ENCODE measurements around the gene RNF223.
"Not testable (repeated sequence)": the region's sequence is repeated elsewhere in the genome, so short reads cannot be mapped to it uniquely, and the experiment has no call there.

Gene RNF223

DNA sequence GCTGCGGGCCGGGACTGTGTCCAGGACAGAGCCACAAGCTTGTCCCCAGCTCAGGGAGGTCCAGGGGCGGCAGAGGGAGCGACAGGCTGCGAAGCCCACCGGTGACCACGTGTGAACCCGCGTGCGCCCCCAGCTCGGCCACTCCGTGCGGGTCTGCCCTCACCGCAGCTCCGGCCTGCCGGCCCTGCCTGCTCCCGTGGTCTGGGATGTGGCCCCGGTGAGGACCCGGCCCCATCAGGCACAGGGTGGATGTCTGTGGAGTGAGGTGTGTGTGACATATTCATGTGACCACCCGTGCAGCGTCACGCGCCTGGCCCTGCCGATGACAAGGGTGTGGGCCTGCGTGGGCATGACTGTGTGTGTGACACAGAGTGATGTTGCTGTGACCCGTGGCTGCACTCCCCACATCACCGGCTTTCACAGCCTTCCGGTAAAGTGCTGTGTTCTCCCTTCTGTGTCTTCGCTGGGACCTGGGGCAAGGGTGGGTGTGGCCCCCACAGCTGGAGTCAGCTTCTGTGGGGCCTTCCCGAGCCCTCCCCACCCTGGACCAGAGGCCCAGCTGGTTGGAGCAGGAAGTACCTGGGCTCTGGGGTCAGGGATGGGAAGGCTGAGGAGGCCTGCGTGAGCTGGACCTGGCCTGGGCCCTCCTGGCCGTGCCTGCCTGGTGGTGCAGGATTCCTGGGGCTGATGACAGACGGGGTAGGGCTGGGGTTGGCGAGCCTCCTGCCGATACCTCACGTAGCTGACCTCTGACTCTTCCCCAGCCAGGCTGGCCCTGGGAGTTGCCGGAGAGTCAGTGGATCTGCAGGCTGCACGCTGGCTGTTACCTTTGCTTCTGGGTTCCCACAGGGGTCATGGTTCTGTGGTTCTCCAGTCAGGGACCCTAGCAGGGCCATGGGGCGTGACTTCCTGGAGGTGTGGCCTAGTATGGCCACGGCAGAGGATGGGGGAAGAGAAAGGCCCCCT is 4.1 kb downstream of the RNF223 start:
- DNase-seq: no peak

DNA sequence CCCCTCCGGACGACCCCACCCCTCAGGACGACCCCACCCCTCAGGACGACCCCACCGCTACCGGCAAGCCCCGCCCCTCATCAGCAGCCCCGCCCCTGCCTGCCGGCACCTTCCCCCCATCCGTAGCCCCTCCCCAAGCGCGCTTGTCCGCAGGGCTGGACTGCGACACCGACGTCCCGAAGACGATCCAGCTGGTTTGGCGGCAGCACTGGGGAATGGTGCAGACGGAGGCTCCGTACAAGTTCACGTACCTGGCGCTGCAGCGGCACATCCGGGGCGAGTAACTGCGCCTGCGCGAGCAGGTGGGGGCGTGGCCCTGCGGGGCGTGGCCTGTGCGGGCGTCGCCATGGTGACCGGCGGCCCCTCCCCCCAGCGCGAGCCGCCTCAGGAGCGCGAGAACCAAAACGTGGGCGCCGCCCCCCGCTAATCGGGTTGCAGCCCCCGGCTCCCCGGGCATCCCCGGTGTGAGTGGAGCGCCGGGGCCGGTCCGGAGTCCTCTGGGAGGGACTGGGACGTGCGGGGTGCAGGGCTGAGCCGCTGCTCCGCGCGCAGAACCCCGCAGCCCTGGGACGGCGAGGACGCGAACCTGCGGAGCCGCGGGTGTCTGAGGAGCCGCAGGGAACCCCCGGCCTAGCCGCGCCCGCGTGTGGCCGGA is 4.9 kb downstream of the RNF223 start:
- peak; percentile 51 for DNase-seq

DNA sequence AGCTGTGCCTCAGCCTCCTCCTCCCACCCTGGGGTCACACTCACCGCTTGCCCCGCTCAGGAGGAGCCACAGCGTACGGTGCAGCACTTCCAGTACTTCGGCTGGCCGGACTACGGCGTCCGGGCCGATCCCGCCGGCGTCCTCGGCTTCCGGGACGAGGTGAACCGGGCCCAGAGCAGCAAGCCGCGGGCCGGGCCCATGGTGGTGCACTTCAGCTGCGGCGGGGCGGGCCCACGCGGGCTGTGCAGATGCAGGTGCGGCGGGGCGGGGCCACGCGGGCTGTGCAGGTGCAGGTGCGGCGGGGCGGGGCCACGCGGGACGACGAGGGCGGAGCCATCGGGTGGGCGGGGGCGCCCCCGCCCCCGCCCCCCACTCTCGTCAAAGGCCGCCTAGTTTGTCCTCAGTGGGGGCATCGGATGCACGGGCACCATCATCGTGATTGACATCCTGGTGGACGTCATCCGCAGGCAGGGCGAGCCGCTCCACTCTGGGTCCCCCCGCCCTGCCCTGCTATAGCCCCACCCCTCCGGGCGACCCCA is 5.5 kb downstream of the RNF223 start:
- peak; percentile 46 for DNase-seq

DNA sequence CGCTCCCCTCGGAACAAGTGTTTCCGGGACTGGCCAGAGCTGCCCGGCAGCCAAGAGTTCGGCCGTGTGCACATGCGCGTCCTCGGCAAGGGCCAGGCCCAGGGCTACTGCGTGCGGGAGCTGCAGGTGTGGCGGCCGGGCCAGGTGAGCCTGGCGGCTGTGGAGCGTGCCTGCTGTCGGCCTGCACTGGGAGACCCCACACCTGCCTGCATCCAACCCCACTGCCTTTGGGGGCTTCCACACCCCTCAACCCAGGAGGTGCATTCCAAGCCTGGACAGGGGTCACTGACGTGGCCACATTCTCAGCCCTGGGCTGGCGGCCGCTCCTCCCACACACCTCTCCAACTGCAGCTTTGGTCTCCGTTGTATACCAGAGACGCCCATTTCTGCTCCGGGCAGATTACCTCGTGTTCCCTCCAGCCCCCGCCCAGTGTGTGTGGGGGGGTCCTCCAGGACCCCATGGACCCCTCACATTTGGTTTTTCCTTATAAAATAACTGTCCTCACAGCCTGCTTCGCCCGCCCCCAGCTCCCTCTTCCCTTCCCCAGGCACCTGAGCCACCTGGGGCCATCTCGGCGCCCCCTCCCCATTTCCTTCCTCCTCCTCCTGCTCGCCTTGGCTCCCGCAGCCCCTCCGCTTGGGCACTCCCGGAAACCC is 6.1 kb downstream of the RNF223 start:
- peak; percentile 18 for DNase-seq

DNA sequence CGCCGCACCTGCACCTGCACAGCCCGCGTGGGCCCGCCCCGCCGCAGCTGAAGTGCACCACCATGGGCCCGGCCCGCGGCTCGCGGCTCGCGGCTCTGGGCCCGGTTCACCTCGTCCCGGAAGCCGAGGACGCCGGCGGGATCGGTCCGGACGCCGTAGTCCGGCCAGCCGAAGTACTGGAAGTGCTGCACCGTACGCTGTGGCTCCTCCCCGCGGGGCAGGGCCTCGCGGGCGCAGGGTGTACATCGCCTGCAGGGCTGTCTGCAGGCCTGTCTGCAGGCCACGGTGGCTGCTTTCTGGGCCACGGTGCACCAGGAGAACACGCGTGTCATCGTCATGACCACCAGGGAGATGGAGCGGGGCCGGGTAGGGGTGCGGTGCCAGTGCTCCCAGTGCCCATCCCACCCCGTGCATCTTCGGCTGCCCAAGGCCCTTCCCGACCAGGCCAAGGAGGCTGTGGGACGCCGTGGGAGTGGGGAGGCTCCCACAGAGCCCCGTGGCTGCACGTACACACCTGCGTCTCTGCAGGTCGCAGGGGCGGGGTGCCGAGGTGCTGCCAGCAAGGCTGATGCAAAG is 6.7 kb downstream of the RNF223 start:
- DNase-seq: no peak

DNA sequence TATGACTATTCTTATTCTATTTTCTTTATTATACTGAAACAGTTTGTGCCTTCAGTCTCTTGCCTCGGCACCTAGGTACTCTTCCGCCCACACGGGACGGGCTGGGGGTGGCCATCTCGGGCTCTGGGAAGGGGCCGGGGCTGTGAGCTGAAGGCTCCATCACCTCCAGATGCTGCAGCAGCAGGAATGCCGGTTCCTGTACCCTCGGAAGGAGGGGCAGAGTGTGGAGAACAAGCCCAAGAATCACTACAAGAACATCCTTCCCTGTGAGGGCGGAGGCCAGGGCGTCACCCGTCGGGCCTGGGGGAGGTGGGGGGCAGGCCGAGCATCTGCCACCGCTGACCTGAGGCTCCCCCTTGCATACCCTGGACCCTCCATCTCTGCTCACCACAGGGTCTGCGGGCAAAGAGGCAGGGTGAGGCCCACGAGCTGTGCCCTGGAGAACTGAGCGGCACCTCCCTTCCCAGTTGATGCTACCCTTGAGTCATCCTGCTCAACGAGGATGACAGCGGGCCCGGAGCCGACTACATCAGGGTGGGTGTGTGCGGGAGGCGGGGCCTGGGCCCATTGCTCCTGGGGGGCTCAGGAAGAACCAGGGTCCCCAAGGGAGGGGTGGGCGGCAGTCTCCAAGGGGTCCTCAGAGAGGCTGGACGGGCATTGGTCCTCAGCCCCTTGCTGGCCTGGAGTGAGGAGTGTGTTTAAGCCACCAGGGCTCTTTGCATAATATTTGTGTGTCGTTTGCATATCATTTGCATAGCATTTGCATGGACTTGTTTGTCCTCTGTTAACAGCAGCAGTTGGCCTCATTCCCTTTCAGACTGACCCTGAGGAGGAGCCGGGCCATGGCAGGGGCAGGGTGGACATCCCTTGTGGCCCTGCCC is 7.5 kb downstream of the RNF223 start:
- no peak for DNase-seq

DNA sequence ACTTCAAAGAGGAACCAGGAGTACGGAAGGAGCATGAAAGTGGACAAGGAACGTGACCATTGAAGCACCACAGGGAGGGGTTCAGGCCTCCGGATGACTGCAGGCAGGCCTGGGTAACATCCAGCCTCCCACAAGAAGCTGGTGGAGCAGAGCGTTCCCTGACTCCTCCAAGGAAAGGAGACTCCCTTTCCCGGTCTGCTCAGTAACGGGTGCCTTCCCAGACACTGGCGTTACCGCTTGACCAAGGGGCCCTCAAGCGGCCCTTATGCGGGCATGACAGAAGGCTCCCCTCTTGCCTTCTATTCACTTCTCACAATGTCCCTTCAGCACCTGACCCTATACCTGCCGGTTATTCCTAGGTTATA is 8.2 kb downstream of the RNF223 start:
- DNase-seq: not testable (repeated sequence)

DNA sequence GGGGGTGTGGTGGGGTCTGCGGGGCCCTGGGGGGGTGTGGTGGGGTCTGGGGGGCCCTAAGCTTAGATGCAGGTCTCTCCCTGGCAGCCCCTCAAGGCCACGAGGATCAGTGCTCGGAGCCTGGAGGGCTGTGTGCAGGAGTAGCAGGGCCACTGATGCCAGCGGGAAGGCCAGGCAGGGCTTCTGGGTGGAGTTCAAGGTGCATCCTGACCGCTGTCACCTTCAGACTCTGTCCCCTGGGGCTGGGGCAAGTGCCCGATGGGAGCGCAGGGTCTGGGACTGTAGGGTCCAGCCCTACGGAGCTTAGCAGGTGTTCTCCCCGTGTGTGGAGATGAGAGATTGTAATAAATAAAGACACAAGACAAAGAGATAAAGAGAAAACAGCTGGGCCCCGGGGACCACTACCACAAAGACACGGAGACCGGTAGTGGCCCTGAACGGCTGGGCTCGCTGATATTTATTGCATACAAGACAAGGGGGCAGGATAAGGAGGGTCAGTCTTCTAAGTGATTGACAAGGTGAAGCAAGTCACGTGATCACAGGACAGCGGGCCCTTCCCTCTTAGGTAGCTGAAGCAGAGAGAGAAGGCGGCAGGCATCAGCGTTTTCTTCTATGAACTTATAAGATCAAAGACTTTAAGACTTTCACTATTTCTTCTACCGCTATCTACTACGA is 8.7 kb downstream of the RNF223 start:
- no peak for DNase-seq

DNA sequence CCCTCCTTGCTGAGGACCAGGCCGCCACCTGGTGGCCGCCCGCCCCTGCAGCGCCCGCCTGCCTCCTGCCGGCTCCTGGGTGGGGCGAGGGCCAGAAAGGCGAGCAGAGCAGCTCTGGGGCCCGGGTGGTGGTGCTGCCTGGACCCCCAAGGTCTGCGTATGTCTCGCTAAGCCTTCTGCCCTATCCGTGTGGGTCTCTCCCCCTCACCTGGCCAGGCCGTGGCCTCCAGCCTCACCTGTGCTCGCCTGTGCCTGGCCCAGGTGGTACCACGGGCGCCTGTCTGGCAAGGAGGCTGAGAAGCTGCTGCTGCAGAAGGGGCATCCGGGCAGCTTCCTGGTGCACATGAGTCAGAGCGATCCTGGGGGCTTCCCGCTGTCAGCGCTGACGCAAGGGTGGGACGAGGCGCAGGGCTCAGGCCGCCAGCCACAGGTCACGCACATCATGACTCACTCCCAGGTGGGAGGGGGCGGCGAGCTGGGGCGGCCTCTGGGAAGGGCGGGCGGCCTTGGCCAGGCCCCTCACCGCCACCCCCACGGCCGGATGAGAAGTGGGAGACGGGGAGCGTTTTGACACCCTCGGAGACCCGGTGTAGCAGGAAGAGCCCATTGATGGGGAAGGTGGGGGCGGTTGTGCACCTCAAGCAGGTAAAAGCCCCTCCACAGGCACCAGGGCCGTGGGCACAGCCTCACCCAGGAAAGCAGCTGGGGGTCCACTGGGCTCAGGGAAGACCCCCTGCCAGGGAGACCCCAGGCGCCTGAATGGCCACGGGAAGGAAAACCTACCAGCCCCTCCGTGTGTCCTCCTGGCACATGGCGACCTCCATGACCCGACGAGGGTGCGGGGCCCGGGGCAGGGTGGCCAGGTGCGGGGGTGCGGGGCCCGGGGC is 9.9 kb downstream of the RNF223 start:
- DNase-seq: no peak

DNA sequence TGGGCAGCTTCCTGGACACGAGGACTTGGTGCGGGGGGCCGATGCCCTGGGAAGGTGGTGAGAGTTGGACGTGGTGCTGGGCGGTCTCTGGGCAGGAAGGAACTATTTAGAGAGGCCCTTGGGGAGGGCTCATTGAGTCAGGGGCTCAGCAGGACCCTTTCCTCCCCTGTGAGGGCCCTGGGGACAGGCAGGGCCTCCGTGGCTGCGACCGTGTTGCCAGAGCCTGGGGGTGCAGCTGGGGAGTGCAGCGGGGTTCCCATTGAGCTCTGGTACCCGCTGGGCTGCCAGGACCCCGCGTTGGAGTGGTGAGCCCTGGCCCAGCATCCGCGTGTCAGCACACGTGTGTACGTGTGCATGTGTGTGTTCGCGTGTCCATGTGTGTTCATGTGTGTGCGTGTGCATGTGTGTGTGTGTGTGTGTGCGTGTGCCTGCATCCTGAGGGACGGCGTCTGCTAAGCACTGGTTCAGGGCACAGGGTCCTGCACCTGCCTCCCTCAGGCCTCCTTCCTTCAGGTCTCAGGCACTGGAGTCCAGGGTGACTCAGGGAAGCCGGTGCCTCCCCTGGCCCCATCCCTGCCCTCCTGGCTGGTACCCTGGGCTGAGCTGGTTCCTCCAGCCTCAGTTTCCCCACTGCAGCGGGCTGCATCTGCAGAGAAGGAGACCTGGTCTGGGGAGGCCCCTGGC is 10.7 kb downstream of the RNF223 start:
- DNase-seq: no peak

DNA sequence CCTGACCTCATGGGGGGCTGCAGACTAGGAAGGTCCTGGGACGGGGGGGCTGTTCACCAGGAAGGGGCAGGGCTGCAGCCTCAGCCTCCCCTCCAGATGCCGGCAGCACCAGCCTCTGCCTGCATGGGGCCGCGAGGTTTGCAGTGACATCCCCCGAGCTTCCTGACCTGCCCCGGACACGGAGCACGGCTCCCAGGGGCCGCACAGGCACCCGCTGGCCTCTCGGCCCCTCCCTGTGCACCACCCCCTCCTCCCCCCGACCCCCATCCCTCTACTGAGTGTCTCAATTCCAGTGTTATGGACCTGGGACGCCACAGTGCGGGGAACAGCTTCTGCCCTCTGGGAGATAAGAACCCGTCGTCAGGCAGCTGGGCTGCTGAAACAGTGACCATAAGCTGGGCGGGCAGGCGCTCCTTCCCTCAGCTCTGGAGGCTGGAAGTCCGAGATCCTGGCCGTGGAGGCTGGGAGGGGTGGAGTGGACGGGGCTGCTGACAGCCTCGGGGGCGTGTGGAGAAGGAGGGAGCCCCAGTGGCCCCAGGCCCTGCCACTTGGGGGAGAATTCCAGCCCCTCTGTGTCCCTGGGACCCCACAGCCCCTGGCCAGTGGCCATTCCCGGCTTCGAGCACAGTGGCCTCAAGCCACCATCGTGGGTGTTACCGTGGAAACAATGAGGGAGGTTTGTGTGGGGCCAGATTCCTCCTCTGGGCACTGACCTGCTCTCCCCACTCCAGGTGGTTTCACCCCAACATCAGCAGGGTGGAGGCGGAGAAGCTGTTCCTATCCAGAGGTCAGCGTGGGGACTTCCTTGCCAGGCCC is 11.6 kb downstream of the RNF223 start:
- no peak for DNase-seq

DNA sequence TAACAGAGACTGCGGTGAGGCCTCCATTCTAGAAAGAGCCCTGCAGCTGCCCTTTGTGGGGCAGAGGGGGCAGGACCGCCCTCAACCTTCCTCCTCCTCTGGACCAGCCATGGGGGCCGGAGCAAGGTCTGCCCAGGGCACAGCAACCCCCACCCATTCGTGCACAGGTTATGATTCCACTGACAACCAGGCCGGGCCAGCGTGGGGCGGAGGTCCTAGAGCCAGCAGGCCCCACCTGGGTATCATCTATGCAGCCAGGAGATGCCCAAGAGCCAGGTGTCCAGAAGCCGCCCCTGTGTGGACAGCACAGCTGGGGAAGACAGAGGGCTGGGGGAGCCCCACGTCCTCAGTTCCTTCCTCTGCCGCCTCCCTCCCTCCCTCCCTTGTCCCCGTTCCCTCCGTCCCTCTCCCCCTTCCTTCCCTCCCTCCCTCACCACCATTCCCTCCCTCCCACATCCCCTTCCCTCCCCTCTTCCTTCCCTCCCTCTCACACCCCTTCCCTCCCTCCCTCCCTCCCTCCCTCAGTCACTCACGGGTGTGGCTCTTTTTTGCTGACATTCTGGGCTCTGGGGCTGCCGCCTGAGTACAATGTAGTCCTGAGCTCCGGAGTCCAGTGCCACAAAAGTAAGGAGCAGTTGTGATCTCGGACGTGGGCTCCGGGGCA is 12.3 kb downstream of the RNF223 start:
- DNase-seq: no peak

DNA sequence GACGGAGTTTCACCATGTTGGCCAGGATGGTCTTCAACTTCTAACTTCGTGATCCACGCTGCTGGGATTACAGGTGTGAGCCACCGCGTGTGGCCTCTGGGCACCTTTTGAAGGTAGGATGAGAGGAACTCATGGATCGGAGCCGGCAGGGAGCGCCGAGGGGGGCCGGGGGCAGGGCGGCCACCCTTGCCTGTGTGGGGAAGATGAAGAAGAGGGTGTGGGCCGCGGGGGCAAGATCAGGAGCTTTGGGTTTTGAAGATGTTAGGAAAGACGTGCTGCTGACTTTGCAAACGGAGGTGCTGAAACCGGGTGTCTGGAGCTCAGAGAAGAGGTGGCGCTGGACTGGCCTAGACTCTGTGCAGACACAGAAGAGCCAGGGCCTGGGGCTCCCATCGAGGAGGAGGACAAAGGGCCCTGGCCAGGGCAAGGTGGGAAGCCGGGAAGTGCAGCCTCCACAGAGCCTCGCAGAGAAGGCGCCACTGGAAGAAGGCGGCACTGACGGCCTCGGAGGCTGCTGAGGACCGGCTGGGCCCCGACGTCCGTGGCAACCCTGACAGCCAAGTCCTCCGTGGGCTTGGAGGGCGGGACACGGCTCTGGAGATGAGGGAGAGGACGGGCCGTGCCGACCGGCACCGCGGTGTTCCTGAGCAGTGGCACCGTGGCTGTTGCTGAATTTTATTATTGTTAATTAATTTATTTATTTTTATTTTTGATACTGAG is 13.7 kb downstream of the RNF223 start:
- no peak for DNase-seq

DNA sequence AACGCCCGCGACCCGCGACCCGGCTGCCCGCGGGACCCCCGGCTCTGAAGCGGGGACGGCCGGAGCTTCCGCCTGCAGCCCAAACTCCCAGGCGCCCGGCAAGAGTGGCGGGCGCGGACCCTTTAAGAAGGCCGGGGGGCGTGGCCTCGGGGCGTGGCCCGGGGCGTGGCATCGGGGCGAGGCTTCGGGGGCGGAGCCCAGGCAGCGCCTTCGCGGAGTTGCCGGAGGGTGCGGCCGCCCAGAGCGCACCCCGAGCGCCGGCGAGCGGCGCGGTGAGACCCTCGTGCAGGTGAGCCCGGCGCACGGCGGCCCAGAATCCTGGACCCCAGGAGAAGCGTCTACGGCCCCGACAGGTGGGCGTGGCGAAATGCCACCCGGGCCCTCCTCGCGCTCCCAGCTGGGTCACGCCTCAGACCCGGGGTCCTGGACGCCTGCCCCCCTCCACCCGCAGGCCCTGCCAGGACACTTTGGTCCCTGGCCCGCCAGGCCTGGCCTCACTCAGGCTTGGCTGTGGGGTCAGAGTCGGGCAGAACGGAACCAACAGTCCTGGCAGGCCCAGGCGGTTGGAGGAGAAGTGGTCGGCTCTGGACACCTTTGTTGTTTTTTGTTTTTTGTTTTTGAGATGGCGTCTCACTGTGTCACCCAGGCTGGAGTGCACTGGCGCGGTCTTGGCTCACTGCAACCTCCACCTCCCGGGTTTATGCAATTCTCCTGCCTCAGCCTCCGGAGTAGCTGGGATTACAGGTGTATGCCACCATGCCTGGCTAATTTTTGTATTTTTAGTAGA is 14.4 kb downstream of the RNF223 start:
- DNase-seq: peak; percentile 40

DNA sequence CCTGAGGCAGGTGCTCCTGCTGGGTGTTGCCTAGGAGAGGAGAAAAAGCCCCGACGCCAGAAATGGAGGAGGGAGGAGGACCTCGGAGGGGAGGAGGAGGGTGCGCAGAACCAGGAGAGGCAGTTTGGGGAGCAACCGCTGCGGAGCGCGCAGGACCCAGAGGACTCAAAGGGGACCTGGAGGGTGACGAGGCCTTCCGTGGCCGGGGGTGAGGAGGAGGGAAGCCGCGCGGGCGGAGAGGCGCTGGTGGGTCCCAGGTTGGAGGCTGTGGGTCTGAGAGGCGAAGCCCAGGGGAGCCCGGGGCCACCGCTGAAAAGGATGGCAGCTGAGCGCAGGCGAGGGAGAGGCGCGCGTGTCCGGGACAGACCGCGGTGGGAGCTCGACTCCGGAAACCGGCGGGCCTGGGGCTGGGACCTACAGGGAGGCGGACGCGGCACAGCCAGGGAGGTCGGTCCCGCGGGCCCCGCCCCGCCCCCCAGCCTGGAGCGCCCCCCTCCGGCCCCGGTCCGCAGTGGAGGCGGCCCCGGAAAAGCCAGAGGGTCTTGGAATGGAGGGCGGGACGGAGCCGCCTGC is 15.1 kb downstream of the RNF223 start:
- no peak for DNase-seq
